H9 (cell line): Measurements from ENCODE around the gene KRTAP2-2. TPM values are rescaled to one million over a fixed set of nuclear protein-coding genes. Genes with fewer than 3 reads are reported as not detected.

Source experiments
- DNase-seq: peaks from one replicate; pipeline ENCODE4 v3.0.0-alpha.2; 2017
- H2AFZ ChIP-seq: one replicate; pipeline ENCODE4 v1.6.1; 2013; ENCODE audit warnings: mild to moderate bottlenecking, low read length, control low read depth, moderate library complexity
- H2AK5ac ChIP-seq: 2 replicates; pipeline ENCODE4 v1.6.1; 2013; ENCODE audit warnings: low read length, control low read depth, mixed read lengths; ENCODE audit not compliant: insufficient read length
- H2BK120ac ChIP-seq: one replicate; pipeline ENCODE4 v1.6.1; 2013; ENCODE audit warnings: low read depth, mild to moderate bottlenecking, low read length, control low read depth, inconsistent platforms; ENCODE audit not compliant: poor library complexity, severe bottlenecking
- H2BK12ac ChIP-seq: 2 replicates; pipeline ENCODE4 v1.6.1; 2013; ENCODE audit warnings: low read length, control low read depth, mixed read lengths, low read depth; ENCODE audit not compliant: insufficient read length
- H2BK15ac ChIP-seq: 2 replicates; pipeline ENCODE4 v1.6.1; 2013; ENCODE audit warnings: low read depth, low read length, control low read depth
- H2BK20ac ChIP-seq: one replicate; pipeline ENCODE4 v1.6.1; 2013; ENCODE audit warnings: low read depth, mild to moderate bottlenecking, low read length, control low read depth, inconsistent platforms; ENCODE audit not compliant: poor library complexity, severe bottlenecking
- H2BK5ac ChIP-seq: 2 replicates; pipeline ENCODE4 v1.6.1; 2013; ENCODE audit warnings: low read length, control low read depth, mixed read lengths; ENCODE audit not compliant: insufficient read length
- H3K14ac ChIP-seq: 2 replicates; pipeline ENCODE4 v1.6.1; 2013; ENCODE audit warnings: low read length, control low read depth; ENCODE audit not compliant: insufficient read depth
- H3K18ac ChIP-seq: 2 replicates; pipeline ENCODE4 v1.6.1; 2013; ENCODE audit warnings: low read depth, mild to moderate bottlenecking, mixed read lengths, low read length, control low read depth; ENCODE audit not compliant: insufficient read length
- H3K23ac ChIP-seq: 2 replicates; pipeline ENCODE4 v1.6.1; 2013; ENCODE audit warnings: low read length, control low read depth, mixed read lengths, low read depth; ENCODE audit not compliant: insufficient read length
- H3K23me2 ChIP-seq: 2 replicates; pipeline ENCODE4 v1.6.1; 2013; ENCODE audit warnings: low read depth, mild to moderate bottlenecking, mixed read lengths, low read length, control low read depth; ENCODE audit not compliant: insufficient read length, poor library complexity, severe bottlenecking
- H3K27ac ChIP-seq: 2 replicates; pipeline ENCODE4 v1.5.1; 2013; ENCODE audit warnings: low read length, control low read depth, mixed read lengths, low read depth; ENCODE audit not compliant: insufficient read length
- H3K27me3 ChIP-seq: 2 replicates; pipeline ENCODE4 v1.6.1; 2013; ENCODE audit warnings: low read length, control low read depth, inconsistent platforms; ENCODE audit not compliant: insufficient read depth
- H3K4ac ChIP-seq: 2 replicates; pipeline ENCODE4 v1.6.1; 2013; ENCODE audit warnings: low read depth, mild to moderate bottlenecking, control low read depth, inconsistent platforms, low read length, moderate library complexity
- H3K4me1 ChIP-seq: 2 replicates; pipeline ENCODE4 v1.6.1; 2013; ENCODE audit warnings: low read length, control low read depth, inconsistent platforms; ENCODE audit not compliant: insufficient read depth
- H3K4me2 ChIP-seq: 2 replicates; pipeline ENCODE4 v1.6.1; 2013; ENCODE audit warnings: low read length, control low read depth, mixed read lengths; ENCODE audit not compliant: insufficient read length, insufficient read depth
- H3K56ac ChIP-seq: 2 replicates; pipeline ENCODE4 v1.6.1; 2013; ENCODE audit warnings: low read depth, mild to moderate bottlenecking, mixed read lengths, low read length, control low read depth; ENCODE audit not compliant: insufficient read length
- H3K79me1 ChIP-seq: 2 replicates; pipeline ENCODE4 v1.6.1; 2013; ENCODE audit warnings: low read depth, mild to moderate bottlenecking, moderate library complexity, low read length, control low read depth, inconsistent platforms; ENCODE audit not compliant: insufficient read depth, poor library complexity, severe bottlenecking
- H3K79me2 ChIP-seq: 2 replicates; pipeline ENCODE4 v1.6.1; 2013; ENCODE audit warnings: low read length, control low read depth, inconsistent platforms; ENCODE audit not compliant: insufficient read depth
- H3K9ac ChIP-seq: 2 replicates; pipeline ENCODE4 v1.6.1; 2013; ENCODE audit warnings: low read length, control low read depth, mixed read lengths; ENCODE audit not compliant: insufficient read length; ENCODE audit errors: extremely low read depth
- H3K9me3 ChIP-seq: one replicate; pipeline ENCODE4 v1.6.1; 2013; ENCODE audit warnings: low read depth, low read length, inconsistent platforms; ENCODE audit not compliant: control insufficient read depth
- H3T11ph ChIP-seq: one replicate; pipeline ENCODE4 v1.6.1; 2013; ENCODE audit warnings: mild to moderate bottlenecking, low read length, control low read depth, inconsistent platforms
- H4K20me1 ChIP-seq: one replicate; pipeline ENCODE4 v1.6.1; 2013; ENCODE audit not compliant: control insufficient read depth, insufficient read length, insufficient read depth
- H4K5ac ChIP-seq: 2 replicates; pipeline ENCODE4 v1.6.1; 2013; ENCODE audit warnings: low read depth, mild to moderate bottlenecking, mixed read lengths, low read length, control low read depth; ENCODE audit not compliant: insufficient read length
- H4K8ac ChIP-seq: replicated peaks from 2 replicates; pipeline ENCODE4 v1.6.1; 2013; ENCODE audit warnings: low read length, control low read depth, mixed read lengths, low read depth; ENCODE audit not compliant: insufficient read length
- H4K91ac ChIP-seq: 2 replicates; pipeline ENCODE4 v1.6.1; 2013; ENCODE audit warnings: low read depth, mild to moderate bottlenecking, moderate library complexity, mixed read lengths, low read length, control low read depth; ENCODE audit not compliant: insufficient read length
- H3K27ac Mint-ChIP-seq, 3 experiments: 2 replicates in 2 of 3; 3 replicates in 1 of 3; pipeline ENCODE4 v1.8.0; 2020 to 2021; ENCODE audit warnings: mixed read lengths in 3 of 3, mild to moderate bottlenecking in 1 of 3, moderate library complexity in 1 of 3
- H3K27me3 Mint-ChIP-seq: 2 replicates; pipeline ENCODE4 v1.8.0; 2021; ENCODE audit warnings: low read depth, mild to moderate bottlenecking, moderate library complexity, mixed read lengths
- H3K36me3 Mint-ChIP-seq, 3 experiments: 2 replicates in 2 of 3; 3 replicates in 1 of 3; pipeline ENCODE4 v1.8.0; 2020 to 2021; ENCODE audit warnings: low read depth in 3 of 3, mixed read lengths in 3 of 3; ENCODE audit not compliant: insufficient read depth in 1 of 3
- H3K4me1 Mint-ChIP-seq, 2 experiments: 2 replicates each; pipeline ENCODE4 v1.8.0; 2020; ENCODE audit warnings: mixed read lengths in 2 of 2
- H3K4me3 Mint-ChIP-seq, 2 experiments: 2 replicates in 1 of 2; 3 replicates in 1 of 2; pipeline ENCODE4 v1.8.0; 2020 to 2021; ENCODE audit warnings: mild to moderate bottlenecking in 2 of 2, mixed read lengths in 2 of 2, moderate library complexity in 1 of 2
- H3K9me3 Mint-ChIP-seq, 2 experiments: 2 replicates in 1 of 2; 3 replicates in 1 of 2; pipeline ENCODE4 v1.8.0; 2020; ENCODE audit warnings: mild to moderate bottlenecking in 2 of 2, mixed read lengths in 2 of 2, moderate library complexity in 1 of 2
- CTCF ChIP-seq: fragments of 200-600 bp; sonication (generic); conservative IDR thresholded peaks from 3 replicates; pipeline ENCODE4 v1.8.0; 2021; ENCODE audit warnings: antibody characterized with exemption, mild to moderate bottlenecking
- total RNA-seq: library from RNA; stranded (reverse); gene quantifications from 2 replicates; pipeline ENCODE4 v1.2.1, GENCODE V29; 2021

KRTAP2-2 gene
- total RNA-seq, 1 experiment from 2014 or later, result not detected

- no peak overlapping the region for H4K91ac ChIP-seq
- H3K4ac ChIP-seq, result no peak overlapping the region
- H4K5ac ChIP-seq, result no peak overlapping the region
- no peak overlapping the region for H3K14ac ChIP-seq
- H3K4me2 ChIP-seq, result no peak overlapping the region
- no peaks in the 10 kb centered on the region for H3K4me1 ChIP-seq
- no peak overlapping the region for H2AFZ ChIP-seq
- no peak overlapping the region for H2BK120ac ChIP-seq
- H3K36me3 Mint-ChIP-seq, result no peaks in the 10 kb centered on the region; a peak in 1 of 7 replicates
- no peaks in the 10 kb centered on the region for H4K20me1 ChIP-seq
- H3K9me3 Mint-ChIP-seq, result peaks cover 0 to 6% of the 10 kb centered on the region in 2 experiments; a peak in 2 of 5 replicates
- no peak overlapping the region for H3K27ac ChIP-seq
- H2BK5ac ChIP-seq, result no peak overlapping the region
- peaks cover 16% of the 10 kb centered on the region in 2 experiments for H3K4me1 Mint-ChIP-seq
- H4K8ac ChIP-seq, result no peak overlapping the region
- H3K9ac ChIP-seq, result no peak overlapping the region
- H2BK15ac ChIP-seq, result no peak overlapping the region
- no peak overlapping the region for H2BK12ac ChIP-seq
- no peaks in the 10 kb centered on the region for H3K27me3 Mint-ChIP-seq
- no peaks in the 10 kb centered on the region for H3K79me2 ChIP-seq
- no peak overlapping the region for H3T11ph ChIP-seq
- no peaks in the 10 kb centered on the region for H3K79me1 ChIP-seq
- DNase-seq, result no peak
- no peaks in the 10 kb centered on the region for H3K9me3 ChIP-seq
- no peak overlapping the region for H3K23ac ChIP-seq
- no peak overlapping the region for H3K18ac ChIP-seq
- no peak overlapping the region for H3K27ac Mint-ChIP-seq
- no peak for TF ChIP-seq CTCF
- no peak overlapping the region for H3K4me3 Mint-ChIP-seq
- no peak overlapping the region for H3K56ac ChIP-seq
- no peak overlapping the region for H2AK5ac ChIP-seq
- no peaks in the 10 kb centered on the region for H3K27me3 ChIP-seq
- no peak overlapping the region for H2BK20ac ChIP-seq
- H3K23me2 ChIP-seq, result no peaks in the 10 kb centered on the region
These were observed 2.5 kb downstream of the KRTAP2-2 start for GRCh38 chr17:41052566-41052965.
